NOMO-1 treated with dmso at 0.1 percent for 144 hours (cell line): ENCODE data around the gene STIL.
"Not testable (repeated sequence)": the region's sequence is repeated elsewhere in the genome, so short reads cannot be mapped to it uniquely, and the experiment has no call there.

Source experiments
- DNase-seq: peaks from one replicate; lab custom pipeline; 2025; ENCODE audit not compliant: unreplicated experiment; lab: John Stamatoyannopoulos, UW

The STIL gene

GRCh38 chr1:47223174-47223920 lies 90.6 kb downstream of the STIL start:
- DNase-seq: no peak

- no peak for DNase-seq
Measured at GRCh38 chr1:47222476-47222875, 91.5 kb downstream of the STIL start.

GRCh38 chr1:47219590-47220220 lies 94.2 kb downstream of the STIL start:
- DNase-seq: no peak

DNA sequence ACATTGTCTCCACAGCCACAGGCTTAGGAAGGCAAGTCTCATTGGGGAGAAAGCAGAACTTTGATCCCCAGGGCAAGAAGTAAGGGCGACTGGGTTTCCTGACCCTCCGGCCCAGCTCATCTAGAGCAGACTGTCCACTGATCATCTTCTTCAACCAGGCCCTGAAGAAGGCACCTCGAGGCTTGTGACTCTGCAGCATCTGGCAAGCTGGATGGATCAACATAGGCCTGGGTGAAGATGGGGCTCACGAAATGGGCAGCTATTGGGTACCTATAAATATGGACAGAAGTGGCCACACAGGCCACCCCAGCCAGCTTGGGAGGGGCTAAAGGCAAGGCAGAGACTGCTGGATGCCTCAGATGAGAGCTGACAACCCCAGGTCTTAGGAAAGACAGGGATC lies 94.9 kb downstream of the STIL start:
- no peak for DNase-seq

GRCh38 chr1:47216278-47217059 lies 97.5 kb downstream of the STIL start:
- DNase-seq: no peak

DNA sequence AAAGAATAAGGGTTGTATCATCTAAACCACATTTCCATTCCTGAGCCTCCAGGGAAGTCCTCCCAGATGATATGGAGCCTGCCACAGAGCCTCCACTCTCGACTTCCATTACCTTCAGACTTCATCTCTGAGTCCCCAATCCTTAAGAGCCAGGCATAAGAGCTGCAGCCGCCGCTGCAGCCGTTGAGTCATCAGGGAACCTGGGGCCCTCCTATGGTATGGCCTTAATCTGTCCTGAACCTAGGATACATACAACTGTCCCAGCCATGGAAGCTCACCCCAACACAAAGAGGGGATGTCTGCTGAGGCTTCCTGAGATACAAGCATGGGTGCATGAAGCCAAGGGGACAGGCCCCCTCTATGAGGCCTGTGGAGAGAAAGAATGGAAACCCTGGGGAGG lies 98.2 kb downstream of the STIL start:
- no peak for DNase-seq

DNA sequence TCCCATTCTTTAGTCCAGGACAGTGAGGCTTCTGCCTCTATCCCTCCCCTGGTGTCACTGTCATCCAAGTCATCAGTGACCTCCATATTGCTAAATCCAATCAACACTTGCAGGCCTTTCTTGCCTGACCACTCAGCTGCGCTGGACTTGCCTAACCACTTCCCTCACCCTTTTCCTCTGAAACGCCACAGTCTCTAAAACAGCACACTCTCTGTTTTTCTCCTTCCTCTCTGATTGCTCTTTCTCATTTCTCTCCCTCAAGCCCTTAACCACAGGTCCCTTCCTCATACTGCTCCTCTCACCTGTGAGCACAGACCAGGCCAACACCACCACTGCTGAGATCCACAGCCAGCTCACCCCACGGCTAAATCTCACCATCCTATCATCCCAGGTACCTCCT lies 99.4 kb downstream of the STIL start:
- DNase-seq: no peak

- DNase-seq: no peak
Measured at GRCh38 chr1:47213230-47213963, 100.5 kb downstream of the STIL start.

DNA sequence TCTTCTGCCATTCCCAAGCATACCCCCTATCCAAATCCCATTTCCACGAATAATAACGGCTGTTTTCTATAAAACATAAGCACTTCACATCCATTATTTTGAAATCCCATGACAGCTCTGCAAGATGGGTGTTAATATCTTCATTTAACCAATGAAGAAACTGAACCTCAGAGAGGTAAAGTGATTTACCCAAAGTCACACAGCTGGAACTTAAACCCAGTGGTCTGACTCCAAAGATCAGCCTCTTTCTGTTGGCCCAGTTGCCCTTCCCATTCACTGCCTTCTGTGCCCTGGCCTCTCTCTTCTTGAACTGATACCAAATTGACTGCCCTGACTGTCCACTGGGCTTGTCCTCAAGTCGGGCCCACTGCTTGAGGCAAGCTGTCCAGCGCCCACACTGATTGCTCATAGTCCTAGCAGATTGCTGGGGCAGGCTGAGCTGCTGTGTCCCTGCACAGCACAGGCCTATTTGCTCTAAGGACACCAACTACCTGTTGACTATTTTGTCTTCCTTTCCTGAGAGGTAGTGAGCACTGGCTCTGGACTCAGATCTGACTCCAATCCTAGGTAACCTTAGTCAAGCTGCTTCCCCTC lies 101.2 kb downstream of the STIL start:
- no peak for DNase-seq

GRCh38 chr1:47211796-47212269 lies 102.1 kb downstream of the STIL start:
- DNase-seq: no peak

DNA sequence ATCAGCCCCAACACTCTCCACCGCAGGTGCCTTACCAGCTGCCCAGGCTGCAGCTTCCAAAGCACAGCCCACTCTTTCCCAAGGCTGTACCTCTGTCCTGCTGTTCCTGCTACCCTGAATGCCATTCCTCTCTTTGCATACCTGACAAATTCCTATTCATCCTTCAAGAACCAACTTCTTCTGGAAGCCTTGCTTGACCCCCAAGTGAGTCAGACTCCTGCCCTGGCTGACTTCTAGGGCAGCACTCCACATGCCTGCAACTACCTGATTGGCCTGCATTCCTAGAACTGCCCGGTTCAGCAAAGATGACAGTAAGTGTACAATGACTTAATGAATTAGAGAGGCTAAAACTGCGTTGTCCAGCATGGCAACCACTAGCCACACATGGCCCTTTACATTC lies 103.3 kb downstream of the STIL start:
- DNase-seq: no peak

DNA sequence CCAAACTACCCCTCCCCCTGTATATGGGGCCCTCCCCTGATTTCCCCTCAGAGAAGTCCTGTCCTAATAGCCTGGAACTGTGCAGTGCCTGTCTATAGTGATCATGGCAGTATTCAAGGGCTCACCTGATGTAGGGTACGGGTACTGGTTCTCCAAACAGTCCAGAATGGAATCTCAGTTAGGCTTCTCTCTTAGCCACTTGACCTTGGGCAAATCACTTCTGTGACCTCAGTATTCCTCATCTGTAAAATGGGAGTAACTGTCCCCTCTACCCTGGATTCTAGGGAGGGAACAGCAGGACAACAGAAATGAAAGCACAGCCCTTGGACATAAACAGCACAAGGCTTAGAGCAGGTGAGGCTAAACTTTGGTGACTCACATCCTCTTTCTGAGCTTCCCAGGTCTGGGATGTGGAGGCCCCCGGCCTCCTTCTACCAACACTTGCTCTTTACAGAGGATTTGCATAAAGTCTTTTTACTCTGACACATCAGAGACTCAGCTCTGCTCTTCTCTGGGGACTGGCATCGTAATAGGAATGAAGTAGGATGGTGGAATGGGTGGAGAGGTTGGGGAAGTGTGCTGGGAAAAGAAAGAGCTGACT lies 104.1 kb downstream of the STIL start:
- DNase-seq: no peak

DNA sequence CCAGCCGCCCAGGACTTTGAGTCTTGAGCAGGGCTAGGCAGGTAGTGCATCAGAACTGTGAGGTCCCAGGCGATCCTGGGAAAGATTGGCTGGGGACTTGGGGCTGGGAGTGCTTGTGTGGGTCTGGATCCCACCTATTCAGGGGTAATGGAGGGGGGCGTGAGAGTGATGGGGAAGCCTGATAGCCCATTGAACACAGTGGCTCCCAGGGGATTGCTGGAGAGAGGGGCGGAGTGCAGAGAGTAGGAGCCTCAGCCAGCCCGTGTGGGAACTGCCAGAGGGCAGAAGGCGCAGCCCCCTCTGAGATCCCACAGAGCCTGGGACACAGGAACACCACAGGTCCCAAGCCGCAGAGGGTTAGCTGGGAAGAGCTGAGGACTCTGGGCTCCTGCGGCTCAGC lies 104.9 kb downstream of the STIL start:
- no peak for DNase-seq

- no peak for DNase-seq
Measured at GRCh38 chr1:47208374-47208850, 105.5 kb downstream of the STIL start.

DNA sequence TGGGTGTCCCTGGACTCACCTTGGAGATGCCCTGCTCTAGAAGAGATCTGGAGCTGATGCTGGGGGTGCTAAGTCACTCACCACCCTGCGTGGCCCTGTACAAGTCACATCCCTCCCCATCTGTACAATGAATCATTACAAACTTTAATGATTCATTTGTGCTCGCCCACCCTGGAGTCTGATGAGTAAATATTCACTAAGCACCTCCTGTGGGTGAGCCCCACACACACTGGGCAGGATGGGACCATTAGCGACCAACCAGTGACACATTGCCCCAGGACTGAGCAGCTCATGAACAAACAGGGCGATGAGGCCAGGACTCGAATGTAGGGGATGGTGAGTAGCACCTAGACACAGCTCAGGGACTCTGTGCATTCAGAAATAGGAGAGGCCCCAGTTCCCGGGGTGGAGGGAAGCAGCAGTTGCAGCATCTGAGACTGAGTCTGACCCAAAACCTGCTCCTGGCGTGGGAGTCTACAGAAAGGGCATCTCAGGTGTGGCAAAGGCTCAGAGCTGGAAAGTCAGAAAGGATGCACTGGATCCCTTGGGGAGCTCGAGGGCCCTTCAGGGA lies 106.1 kb downstream of the STIL start:
- DNase-seq: no peak

- DNase-seq: no peak
Measured at GRCh38 chr1:47205918-47206317, 108.0 kb downstream of the STIL start.

GRCh38 chr1:47203504-47203903 lies 110.4 kb downstream of the STIL start:
- DNase-seq: not testable (repeated sequence)

GRCh38 chr1:47201179-47201578 lies 112.8 kb downstream of the STIL start:
- DNase-seq: no peak
